NCI-H1092 treated with DMSO at 0.1 percent for 48 hours (cell line): ENCODE data around the gene PRKAR1B.

Experiments used
- DNase-seq: peaks from one replicate; lab custom pipeline; 2025; lab: John Stamatoyannopoulos, UW

PRKAR1B gene

GRCh38 chr7:585229-585711 is 141.8 kb downstream of the PRKAR1B start:
- no peak for DNase-seq

GRCh38 chr7:584820-585219 is 142.3 kb downstream of the PRKAR1B start:
- DNase-seq, result no peak

- DNase-seq, result no peak
Observed at GRCh38 chr7:584122-584465, 143.0 kb downstream of the PRKAR1B start.

- no peak for DNase-seq
Observed at GRCh38 chr7:583410-584121, 143.5 kb downstream of the PRKAR1B start.

- no peak for DNase-seq
Observed at GRCh38 chr7:582931-583330, 144.2 kb downstream of the PRKAR1B start.

- no peak for DNase-seq
Observed at GRCh38 chr7:582081-582835, 144.8 kb downstream of the PRKAR1B start.

GRCh38 chr7:578386-578785 is 148.7 kb downstream of the PRKAR1B start:
- no peak for DNase-seq

- no peak for DNase-seq
Observed at GRCh38 chr7:577741-578370, 149.2 kb downstream of the PRKAR1B start.

GRCh38 chr7:577278-577665 is 149.8 kb downstream of the PRKAR1B start:
- DNase-seq, result no peak

GRCh38 chr7:576524-577277 is 150.4 kb downstream of the PRKAR1B start:
- DNase-seq, result no peak

GRCh38 chr7:575425-576366 is 151.4 kb downstream of the PRKAR1B start:
- DNase-seq, result no peak

GRCh38 chr7:574661-575395 is 152.3 kb downstream of the PRKAR1B start:
- no peak for DNase-seq

- DNase-seq, result no peak
Observed at GRCh38 chr7:573933-574381, 153.1 kb downstream of the PRKAR1B start.

- DNase-seq, result no peak
Observed at GRCh38 chr7:573269-573932, 153.7 kb downstream of the PRKAR1B start.

- no peak for DNase-seq
Observed at GRCh38 chr7:572416-573268, 154.4 kb downstream of the PRKAR1B start.

GRCh38 chr7:571718-572415 is 155.2 kb downstream of the PRKAR1B start:
- DNase-seq, result no peak

GRCh38 chr7:571096-571717 is 155.9 kb downstream of the PRKAR1B start:
- DNase-seq, result no peak

GRCh38 chr7:570801-571070 is 156.3 kb downstream of the PRKAR1B start:
- DNase-seq, result no peak
